KG1 (cell line): ENCODE results near the gene LCN1.
"Not testable (repeated sequence)": the region's sequence is repeated elsewhere in the genome, so short reads cannot be mapped to it uniquely, and the experiment has no call there.

Experiments used
- DNase-seq: peaks from one replicate; lab custom pipeline; 2025; lab: John Stamatoyannopoulos, UW

Gene LCN1

GRCh38 chr9:135504262-135505243 lies 16.7 kb upstream of the LCN1 start:
- DNase-seq = no peak

GRCh38 chr9:135505406-135506187 lies 15.6 kb upstream of the LCN1 start:
- no peak for DNase-seq

GRCh38 chr9:135506327-135507103 lies 14.7 kb upstream of the LCN1 start:
- DNase-seq = no peak

GRCh38 chr9:135507104-135508035 lies 13.9 kb upstream of the LCN1 start:
- no peak for DNase-seq

- no peak for DNase-seq
Measured at GRCh38 chr9:135508211-135508820, 12.9 kb upstream of the LCN1 start.

GRCh38 chr9:135509458-135509857 lies 11.8 kb upstream of the LCN1 start:
- no peak for DNase-seq

- no peak for DNase-seq
Measured at GRCh38 chr9:135512241-135512603, 9.0 kb upstream of the LCN1 start.

GRCh38 chr9:135512904-135513303 lies 8.3 kb upstream of the LCN1 start:
- DNase-seq = no peak

- no peak for DNase-seq
Measured at GRCh38 chr9:135513351-135513846, 7.8 kb upstream of the LCN1 start.

GRCh38 chr9:135513906-135514305 lies 7.3 kb upstream of the LCN1 start:
- not testable (repeated sequence) for DNase-seq

- no peak for DNase-seq
Measured at GRCh38 chr9:135514342-135515082, 6.7 kb upstream of the LCN1 start.

- no peak for DNase-seq
Measured at GRCh38 chr9:135515083-135515951, 5.9 kb upstream of the LCN1 start.

- no peak for DNase-seq
Measured at GRCh38 chr9:135516132-135516860, 4.9 kb upstream of the LCN1 start.

- DNase-seq = no peak
Measured at GRCh38 chr9:135517407-135517822, 3.8 kb upstream of the LCN1 start.

GRCh38 chr9:135519179-135519971 lies 1.9 kb upstream of the LCN1 start:
- no peak for DNase-seq

GRCh38 chr9:135521608-135522095 lies 412 bp downstream of the LCN1 start:
- DNase-seq = no peak
